Kidney capillary endothelial cell (primary cell): ENCODE data around the gene B4GALNT2.
"Not testable (repeated sequence)": the region's sequence is repeated elsewhere in the genome, so short reads cannot be mapped to it uniquely, and the experiment has no call there.

Source experiments
- DNase-seq: peaks from one replicate; pipeline ENCODE4 v3.0.0-alpha.2; 2018; ENCODE audit warnings: low spot score

Gene B4GALNT2, protein sequence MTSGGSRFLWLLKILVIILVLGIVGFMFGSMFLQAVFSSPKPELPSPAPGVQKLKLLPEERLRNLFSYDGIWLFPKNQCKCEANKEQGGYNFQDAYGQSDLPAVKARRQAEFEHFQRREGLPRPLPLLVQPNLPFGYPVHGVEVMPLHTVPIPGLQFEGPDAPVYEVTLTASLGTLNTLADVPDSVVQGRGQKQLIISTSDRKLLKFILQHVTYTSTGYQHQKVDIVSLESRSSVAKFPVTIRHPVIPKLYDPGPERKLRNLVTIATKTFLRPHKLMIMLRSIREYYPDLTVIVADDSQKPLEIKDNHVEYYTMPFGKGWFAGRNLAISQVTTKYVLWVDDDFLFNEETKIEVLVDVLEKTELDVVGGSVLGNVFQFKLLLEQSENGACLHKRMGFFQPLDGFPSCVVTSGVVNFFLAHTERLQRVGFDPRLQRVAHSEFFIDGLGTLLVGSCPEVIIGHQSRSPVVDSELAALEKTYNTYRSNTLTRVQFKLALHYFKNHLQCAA

GRCh38 chr17:49132699-49133364 lies at the start of gene B4GALNT2:
TSS of gene B4GALNT2 (plus strand) at chr17:49132769. CDS start at chr17:49132793, 24 bp downstream.
- no peak for DNase-seq

DNA sequence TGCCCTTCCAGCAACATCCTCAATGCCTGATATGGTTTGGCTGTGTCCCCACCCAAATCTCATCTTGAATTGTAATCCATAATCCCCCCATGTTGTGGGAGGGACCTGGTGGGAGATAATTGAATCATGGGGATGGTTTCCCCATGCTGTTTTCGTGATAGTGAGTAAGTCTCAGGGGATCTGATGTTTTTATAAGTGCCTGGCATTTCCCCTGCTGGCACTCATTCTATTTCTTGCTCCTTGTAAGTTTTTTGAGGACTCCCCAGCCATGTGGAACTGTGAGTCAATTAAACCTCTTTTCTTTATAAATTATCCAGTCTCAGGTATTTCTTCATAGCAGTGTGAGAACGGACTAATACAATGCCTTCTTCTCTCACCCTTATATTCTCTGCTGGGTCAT lies 47.5 kb upstream of the B4GALNT2 start:
- DNase-seq = not testable (repeated sequence)

DNA sequence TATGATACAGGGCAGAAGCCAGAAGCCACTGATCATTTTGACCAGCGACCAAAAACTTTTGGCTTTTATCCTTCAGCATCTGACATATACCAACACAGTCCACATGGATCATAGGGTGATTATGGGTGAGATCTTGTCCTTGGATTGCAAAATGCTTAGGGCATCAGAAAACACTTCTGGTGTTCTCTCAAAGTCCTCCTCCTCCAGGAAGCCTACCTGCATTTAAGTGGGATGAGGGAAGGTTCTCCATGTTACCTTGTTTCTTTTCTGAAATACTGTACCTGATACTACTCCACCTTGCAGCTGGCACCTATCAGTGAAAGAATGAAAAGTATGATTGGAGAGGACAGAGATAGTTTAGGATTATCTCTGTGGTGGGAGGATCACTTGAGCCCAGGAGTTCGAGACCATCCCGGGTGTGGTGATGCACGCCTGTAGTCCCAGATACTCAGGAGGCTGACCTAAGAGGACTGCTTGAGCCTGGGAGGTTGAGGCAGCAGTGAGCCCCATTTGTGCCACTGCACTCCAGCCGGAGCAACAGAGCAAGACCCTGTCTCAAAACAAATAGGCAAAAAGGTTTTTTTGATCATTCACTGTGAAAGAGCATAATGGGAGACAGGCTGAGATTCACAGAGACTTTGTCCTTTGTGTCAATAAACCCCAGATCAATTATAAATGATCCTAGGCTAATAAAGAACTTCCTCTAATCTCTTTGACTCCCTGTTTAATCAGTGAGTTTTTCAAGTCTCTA lies 46.8 kb upstream of the B4GALNT2 start:
- no peak for DNase-seq

DNA sequence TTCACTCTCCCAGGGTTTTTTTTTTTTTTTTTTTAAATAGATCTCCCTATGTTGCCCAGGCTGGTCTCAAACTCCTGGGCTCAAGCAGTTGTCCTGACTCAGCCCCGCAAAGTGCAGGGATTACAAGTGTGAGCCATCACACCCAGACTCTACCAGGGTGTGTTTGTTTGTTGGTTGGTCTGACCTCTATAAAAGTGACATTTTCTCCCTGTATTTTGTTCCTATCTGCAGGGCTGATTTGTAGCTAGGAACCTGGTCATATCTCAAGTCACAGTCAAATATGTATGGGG lies 46.3 kb upstream of the B4GALNT2 start:
- DNase-seq = no peak

DNA sequence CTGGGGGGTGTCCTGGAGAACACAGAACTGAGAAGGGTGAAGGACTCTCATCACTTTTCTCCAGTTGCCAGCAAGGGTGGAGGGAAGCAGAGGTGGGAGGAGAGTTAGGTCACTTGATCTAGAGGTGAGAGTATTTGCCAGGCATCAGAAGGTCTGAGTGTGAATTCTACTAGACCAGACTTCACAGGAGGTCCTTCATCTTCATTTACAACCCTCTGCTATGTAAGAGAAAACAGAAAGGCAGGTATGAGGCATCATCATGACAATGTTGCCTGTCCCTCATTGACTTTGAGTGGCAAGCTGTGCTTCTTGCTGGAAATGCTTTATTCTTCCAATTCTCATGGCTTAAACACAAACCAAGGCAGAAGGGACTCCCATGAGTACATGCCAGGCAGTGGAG lies 45.9 kb upstream of the B4GALNT2 start:
- DNase-seq = no peak

GRCh38 chr17:49089094-49089493 lies 43.5 kb upstream of the B4GALNT2 start:
- DNase-seq = no peak

GRCh38 chr17:49090878-49091594 lies 41.5 kb upstream of the B4GALNT2 start:
- DNase-seq = no peak

DNA sequence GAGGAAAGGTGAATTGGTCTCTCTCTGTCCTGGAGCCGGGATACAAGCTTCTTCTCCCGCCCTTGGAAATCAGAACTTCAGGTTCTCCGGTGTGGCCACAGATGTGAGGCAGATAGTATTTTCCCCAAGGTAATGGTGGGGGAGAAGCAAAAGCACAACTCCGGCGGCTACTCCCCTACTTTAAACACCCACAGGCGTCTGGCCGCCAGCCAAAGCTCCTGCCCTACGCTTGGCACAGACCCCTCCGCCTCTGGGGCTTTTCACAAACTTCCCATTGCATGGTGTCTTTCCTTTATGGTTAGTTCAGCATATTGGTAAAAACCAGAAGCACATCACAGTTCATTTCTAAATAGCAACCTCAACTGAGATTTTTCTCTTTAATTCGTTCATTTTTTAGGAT lies 39.4 kb upstream of the B4GALNT2 start:
- DNase-seq = no peak

GRCh38 chr17:49100601-49101000 lies 32.0 kb upstream of the B4GALNT2 start:
- DNase-seq = no peak

DNA sequence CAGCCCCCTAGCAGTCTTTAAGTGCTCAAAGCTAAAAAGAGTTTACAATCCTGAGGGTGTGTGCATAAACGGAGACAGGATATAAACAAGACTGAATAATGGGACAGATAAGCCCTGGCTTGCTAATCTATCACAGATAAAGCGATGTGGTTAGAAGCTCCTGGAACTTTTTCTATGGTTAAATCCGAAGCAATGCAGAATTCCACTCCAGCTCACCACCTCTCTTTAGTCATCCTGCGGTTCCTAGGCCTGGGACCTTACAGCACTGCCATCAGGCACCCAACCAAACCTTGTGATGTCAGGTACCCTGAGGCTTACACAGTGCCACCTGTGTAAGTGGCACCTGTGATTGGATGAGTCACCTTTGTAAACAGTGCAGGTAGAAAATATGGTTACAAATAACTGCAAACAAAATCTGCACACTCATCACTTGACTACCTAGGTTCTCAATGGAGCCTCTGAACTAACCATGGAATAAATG lies 31.5 kb upstream of the B4GALNT2 start:
- no peak for DNase-seq

- not testable (repeated sequence) for DNase-seq
These were observed 29.2 kb upstream of the B4GALNT2 start for GRCh38 chr17:49103360-49103759.

DNA sequence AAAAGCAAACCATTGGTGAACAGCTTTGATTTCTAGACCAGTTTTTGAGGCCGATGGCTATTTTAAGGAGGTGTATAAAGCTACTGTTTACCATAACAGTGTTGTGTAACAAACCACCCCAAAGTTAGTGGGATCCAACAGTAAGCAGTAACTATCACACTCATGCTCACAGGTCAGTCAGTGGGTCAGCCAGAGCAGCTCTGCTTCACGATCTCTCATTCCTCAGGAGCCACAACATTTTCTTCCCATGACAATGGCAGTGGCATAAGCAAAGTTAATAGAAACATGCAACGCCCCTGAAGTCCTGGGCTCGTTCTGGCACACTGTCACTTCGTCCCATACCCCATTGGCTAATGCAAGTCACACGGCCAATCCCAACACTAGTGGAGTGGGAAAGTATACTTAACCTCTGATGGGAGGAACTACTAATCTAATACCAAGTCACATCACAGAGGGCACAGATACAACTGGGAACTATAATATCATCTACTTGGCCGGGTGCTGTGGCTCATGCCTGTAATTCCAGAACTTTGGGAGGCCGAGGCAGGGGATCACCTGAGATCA lies 28.0 kb upstream of the B4GALNT2 start:
- no peak for DNase-seq

DNA sequence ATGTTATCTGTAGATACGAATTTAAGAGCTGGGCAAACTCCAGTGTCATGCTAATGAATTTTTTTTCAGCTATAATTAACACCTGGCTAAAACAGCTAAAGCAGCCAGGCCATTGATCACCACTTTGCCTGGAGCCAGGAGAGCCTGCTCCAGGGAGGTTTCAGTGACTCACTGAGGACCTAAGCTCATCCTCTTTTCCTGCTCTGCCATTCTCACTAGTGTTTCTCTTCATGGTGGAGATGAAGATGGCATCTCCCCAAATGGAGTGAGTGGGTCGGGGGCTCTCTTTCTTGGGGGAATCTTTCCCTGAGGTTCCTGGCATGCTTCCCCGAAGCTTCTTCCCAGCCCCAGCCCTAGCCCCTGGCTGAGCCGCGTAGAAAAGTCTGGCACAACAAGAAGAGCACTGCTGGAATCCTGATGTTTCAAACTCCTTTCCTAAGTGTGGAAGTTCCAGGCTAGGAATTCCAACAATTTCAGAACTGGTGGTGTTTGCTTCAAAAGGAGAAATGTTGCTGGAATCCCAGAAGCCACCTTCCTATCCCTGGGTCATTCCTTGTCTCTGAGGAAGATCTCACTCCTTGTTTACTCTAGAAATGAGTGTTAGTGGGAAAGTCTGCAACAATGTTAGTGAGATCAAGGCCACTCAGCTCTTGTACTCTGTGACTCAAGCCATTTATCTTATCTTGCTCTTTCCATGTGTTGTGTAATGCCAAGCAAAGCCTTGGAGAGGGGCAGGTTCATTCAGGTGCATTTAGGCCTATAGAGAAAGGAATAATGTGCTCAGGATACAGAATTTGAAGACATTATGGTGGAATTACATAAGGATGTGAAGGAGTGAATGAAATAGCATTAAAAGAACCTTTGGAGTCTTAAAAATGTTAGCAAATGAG lies 26.0 kb upstream of the B4GALNT2 start:
- DNase-seq = no peak

GRCh38 chr17:49107211-49107557 lies 25.4 kb upstream of the B4GALNT2 start:
- DNase-seq = no peak

DNA sequence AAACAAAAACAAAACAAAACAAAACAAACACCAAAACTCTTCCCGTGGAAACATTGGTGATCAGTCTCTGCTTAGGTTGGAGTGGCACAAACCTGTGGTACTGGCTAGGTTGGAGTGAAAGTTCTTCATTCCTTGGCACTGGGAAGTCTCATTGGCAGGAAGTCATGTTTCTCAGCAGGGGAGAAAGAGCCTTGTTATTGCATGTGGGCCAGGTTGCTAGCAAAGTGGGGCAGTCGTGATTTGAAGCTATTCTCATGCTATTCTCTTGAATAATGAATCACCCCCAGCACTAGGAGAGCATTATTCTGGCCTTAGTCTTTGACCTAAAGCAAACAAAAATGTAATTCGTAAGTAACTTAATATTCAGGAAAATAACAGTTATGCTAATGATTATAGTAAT lies 24.3 kb upstream of the B4GALNT2 start:
- DNase-seq = no peak

- DNase-seq = no peak
These were observed 22.1 kb upstream of the B4GALNT2 start for GRCh38 chr17:49110509-49110908.

DNA sequence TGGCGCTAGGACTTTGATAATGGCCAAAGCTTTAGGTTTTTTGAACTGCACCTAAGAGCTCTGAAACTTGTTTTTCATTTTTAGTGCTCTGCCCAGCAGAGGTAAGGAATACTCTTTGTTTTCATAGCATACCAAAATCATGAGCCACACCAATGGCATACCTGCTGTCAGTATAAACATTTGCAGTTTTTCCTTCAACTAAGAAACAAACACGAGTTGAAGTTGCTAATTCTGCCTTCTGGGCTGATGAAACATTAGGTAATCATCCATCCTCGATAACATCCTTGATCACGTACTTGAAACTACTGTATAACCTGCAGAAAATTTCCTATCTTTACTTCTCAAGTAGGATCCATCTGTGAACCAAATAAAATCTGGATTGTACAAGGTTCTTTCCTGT lies 20.6 kb upstream of the B4GALNT2 start:
- DNase-seq = no peak

DNA sequence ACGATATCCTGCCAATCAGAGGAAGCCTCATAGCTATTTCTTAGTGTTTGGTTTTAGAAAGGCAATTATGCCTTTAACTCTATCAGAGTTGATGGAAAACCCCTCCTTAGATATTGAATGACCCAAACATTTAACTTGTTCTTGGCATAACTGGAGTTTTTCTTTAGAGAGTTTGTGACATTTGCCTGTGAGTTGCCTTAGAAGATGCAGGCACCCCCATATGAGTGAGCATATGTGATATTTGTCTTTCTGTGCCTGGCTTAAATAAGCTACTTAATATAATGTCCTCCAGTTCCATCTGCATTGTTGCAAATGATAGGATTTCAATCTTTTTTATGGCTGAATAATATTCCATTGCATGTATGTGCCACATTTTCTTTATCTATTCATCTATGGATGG lies 19.6 kb upstream of the B4GALNT2 start:
- DNase-seq = no peak

DNA sequence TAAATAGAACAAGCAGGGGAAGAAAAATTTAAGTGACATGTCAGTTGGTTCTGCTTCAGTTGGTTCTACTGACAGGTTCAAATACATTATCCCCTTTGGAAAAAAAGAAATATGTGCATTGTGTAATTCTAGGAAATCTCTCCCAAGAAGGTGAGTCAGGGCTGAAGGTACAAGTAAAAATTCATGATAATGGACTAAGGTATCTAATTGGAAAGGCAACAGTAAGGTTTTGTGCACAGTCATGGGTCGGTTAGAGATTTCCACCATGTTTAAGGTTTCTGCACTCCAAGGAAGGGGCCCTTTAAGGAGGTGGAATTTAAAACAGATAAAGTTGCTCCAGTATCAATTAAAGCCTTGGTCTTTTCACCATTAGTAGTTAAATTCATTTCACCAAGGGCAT lies 17.9 kb upstream of the B4GALNT2 start:
- no peak for DNase-seq

GRCh38 chr17:49117587-49118230 lies 14.9 kb upstream of the B4GALNT2 start:
- no peak for DNase-seq
